IMR-90 (cell line): Measurements from ENCODE around the gene MAP1LC3B2. TPM values are rescaled to one million over a fixed set of nuclear protein-coding genes. Genes with fewer than 3 reads are reported as not detected.

Source experiments
- ATAC-seq: fragments of 200-7000 bp; cut with Tn5 transposase; 2 replicates; pipeline ENCODE4 v1.9.1; 2020; ENCODE audit warnings: low read depth, mild to moderate bottlenecking, moderate library complexity
- BruUV-seq: library from RNA; stranded (reverse); fragments of 400-500 nt; replicated peaks from 2 replicates; lab custom pipeline; 2021; lab: Mats Ljungman, UMichigan
- CTCF ChIA-PET: fragments of 300-600 bp; formaldehyde crosslinking; extraction: SDS; loops from one replicate; lab custom pipeline; 2021; ENCODE audit warnings: antibody characterized with exemption; lab: Yijun Ruan, JAX
- POLR2A ChIA-PET: fragments of 300-600 bp; sonication (Branson Sonifier 250); formaldehyde crosslinking; loops from one replicate; lab custom pipeline; 2022; ENCODE audit warnings: antibody characterized with exemption; ENCODE audit not compliant: unreplicated experiment; lab: Charles Lee
- DNase-seq: peaks from one replicate; pipeline ENCODE4 v3.0.0; 2013
- H2AFZ ChIP-seq: replicated peaks from 2 replicates; pipeline ENCODE3; 2013; ENCODE audit warnings: low read length, mild to moderate bottlenecking; ENCODE audit not compliant: poor library complexity
- H2AK5ac ChIP-seq: 2 replicates; pipeline ENCODE4 v1.6.1; 2013; ENCODE audit warnings: low read depth, low read length, inconsistent platforms
- H2AK9ac ChIP-seq: replicated peaks from 2 replicates; pipeline ENCODE3; 2013; ENCODE audit warnings: mild to moderate bottlenecking, low read depth, low read length, moderate library complexity; ENCODE audit not compliant: poor library complexity
- H2BK120ac ChIP-seq: 2 replicates; pipeline ENCODE4 v1.6.1; 2013; ENCODE audit warnings: low read depth, low read length, inconsistent platforms
- H2BK15ac ChIP-seq: 3 replicates; pipeline ENCODE4 v1.6.1; 2013; ENCODE audit warnings: low read depth, low read length, inconsistent platforms
- H2BK20ac ChIP-seq: 2 replicates; pipeline ENCODE4 v1.6.1; 2013; ENCODE audit warnings: low read depth, mild to moderate bottlenecking, inconsistent platforms, low read length, moderate library complexity
- H2BK5ac ChIP-seq: 2 replicates; pipeline ENCODE4 v1.6.1; 2013; ENCODE audit warnings: mild to moderate bottlenecking, low read depth, low read length, inconsistent platforms; ENCODE audit not compliant: poor library complexity, severe bottlenecking
- H3K14ac ChIP-seq: replicated peaks from 2 replicates; pipeline ENCODE4 v1.6.1; 2013; ENCODE audit warnings: low read depth, low read length, inconsistent platforms
- H3K18ac ChIP-seq: 2 replicates; pipeline ENCODE4 v1.6.1; 2013; ENCODE audit warnings: low read depth, low read length, control low read depth
- H3K23ac ChIP-seq: 2 replicates; pipeline ENCODE4 v1.6.1; 2013; ENCODE audit warnings: low read depth, low read length, inconsistent platforms
- H3K27ac ChIP-seq: 2 replicates; pipeline ENCODE4 v1.5.1; 2013; ENCODE audit warnings: mild to moderate bottlenecking, control low read depth, low read length; ENCODE audit not compliant: insufficient read depth
- H3K27me3 ChIP-seq: 2 replicates; pipeline ENCODE4 v1.6.1; 2013; ENCODE audit warnings: low read length; ENCODE audit not compliant: control insufficient read depth, insufficient read depth
- H3K36me3 ChIP-seq: 2 replicates; pipeline ENCODE4 v1.6.1; 2013; ENCODE audit warnings: low read length, mixed read lengths; ENCODE audit not compliant: control insufficient read depth, insufficient read depth
- H3K4ac ChIP-seq: 2 replicates; pipeline ENCODE4 v1.6.1; 2013; ENCODE audit warnings: low read depth, low read length, inconsistent platforms
- H3K4me1 ChIP-seq: 2 replicates; pipeline ENCODE4 v1.6.1; 2013; ENCODE audit warnings: low read length, mixed read lengths; ENCODE audit not compliant: control insufficient read depth, insufficient read depth
- H3K4me2 ChIP-seq: 2 replicates; pipeline ENCODE4 v1.6.1; 2013; ENCODE audit warnings: low read depth, mild to moderate bottlenecking, control low read depth, low read length, moderate library complexity
- H3K4me3 ChIP-seq: 2 replicates; pipeline ENCODE4 v1.5.1; 2013; ENCODE audit warnings: low read depth, mild to moderate bottlenecking, control low read depth, low read length, moderate library complexity; ENCODE audit not compliant: insufficient read depth
- H3K56ac ChIP-seq: 2 replicates; pipeline ENCODE4 v1.6.1; 2013; ENCODE audit warnings: low read length, inconsistent platforms; ENCODE audit not compliant: insufficient read depth; ENCODE audit errors: extremely low read depth
- H3K79me1 ChIP-seq, 2 experiments: 2 replicates each; pipeline ENCODE4 v1.6.1; 2013; ENCODE audit warnings: low read length in 2 of 2, inconsistent platforms in 1 of 2, low read depth in 1 of 2
- H3K9ac ChIP-seq: 2 replicates; pipeline ENCODE4 v1.6.1; 2013; ENCODE audit warnings: low read depth, low read length, control low read depth
- H3K9me1 ChIP-seq: 2 replicates; pipeline ENCODE4 v1.6.1; 2013; ENCODE audit warnings: low read length, inconsistent platforms; ENCODE audit not compliant: insufficient read depth
- H3K9me3 ChIP-seq: 2 replicates; pipeline ENCODE4 v1.6.1; 2013; ENCODE audit warnings: low read length; ENCODE audit not compliant: control insufficient read depth, insufficient read depth
- H4K20me1 ChIP-seq: 2 replicates; pipeline ENCODE4 v1.6.1; 2013; ENCODE audit warnings: low read length, inconsistent platforms; ENCODE audit not compliant: insufficient read depth
- H4K5ac ChIP-seq: 2 replicates; pipeline ENCODE4 v1.6.1; 2013; ENCODE audit warnings: mild to moderate bottlenecking, low read depth, low read length, control low read depth
- H4K8ac ChIP-seq, 2 experiments: 2 replicates each; pipeline ENCODE4 v1.6.1; 2013; ENCODE audit warnings: low read depth in 2 of 2, low read length in 2 of 2, control low read depth in 1 of 2, inconsistent platforms in 1 of 2
- H4K91ac ChIP-seq: 2 replicates; pipeline ENCODE4 v1.6.1; 2013; ENCODE audit warnings: low read depth, low read length, inconsistent platforms; ENCODE audit not compliant: insufficient read depth
- BHLHE40 ChIP-seq: fragments of 150-350 bp; IDR thresholded peaks from 2 replicates; pipeline ENCODE4 v1.6.1; 2016; ENCODE audit warnings: mild to moderate bottlenecking, low read depth, low read length
- CEBPB ChIP-seq: IDR thresholded peaks from 2 replicates; pipeline ENCODE4 v1.6.1; 2012; ENCODE audit warnings: low read depth, low read length, improper control_type of control experiment
- WGBS, 2 experiments: methylation state at CpG; one replicate each; pipeline versions ENCODE4 v1.1.5 to v1.1.7; 2013; ENCODE audit warnings: missing lambda C conversion rate in 2 of 2; ENCODE audit not compliant: insufficient read length in 1 of 2; ENCODE audit errors: extremely low coverage in 2 of 2; 5-methylcytosine and 5-hydroxymethylcytosine counted together
- dilution Hi-C: fragments of 300-500 bp; cut with HindIII; formaldehyde crosslinking; loops from one replicate; pipeline ENCODE4 v1.14.3; 2018; ENCODE audit warnings: low sequenced_read_pairs; ENCODE audit not compliant: unreplicated experiment
- in situ Hi-C: fragments of 300-500 bp; cut with MboI; formaldehyde crosslinking; loops from 3 replicates; pipeline ENCODE4 v1.14.3; 2019; ENCODE audit warnings: low sequenced_read_pairs, inconsistent platforms, mixed read lengths
- intact Hi-C: fragments of 100-400 bp; cut with micrococcal nuclease; formaldehyde crosslinking; loops from 2 replicates; pipeline ENCODE4 v1.10.0; 2022
- polyA plus RNA-seq, 3 experiments: library from polyadenylated mRNA; depleted of rRNA; stranded (reverse); fragments of >200 nt; gene quantifications; 2 replicates each; pipeline ENCODE4 v1.2.3, GENCODE V29; 2012; ENCODE audit warnings: low replicate concordance in 1 of 3
- total RNA-seq: library from RNA; depleted of rRNA; stranded (reverse); fragments of >200 nt; gene quantifications from 2 replicates; pipeline ENCODE4 v1.2.3, GENCODE V29; 2012

The MAP1LC3B2 gene
- total and polyA plus RNA-seq, 2 of the 4 experiments (the other 2 are of a cell fraction) = 1.4 TPM; not detected in 1

DNA sequence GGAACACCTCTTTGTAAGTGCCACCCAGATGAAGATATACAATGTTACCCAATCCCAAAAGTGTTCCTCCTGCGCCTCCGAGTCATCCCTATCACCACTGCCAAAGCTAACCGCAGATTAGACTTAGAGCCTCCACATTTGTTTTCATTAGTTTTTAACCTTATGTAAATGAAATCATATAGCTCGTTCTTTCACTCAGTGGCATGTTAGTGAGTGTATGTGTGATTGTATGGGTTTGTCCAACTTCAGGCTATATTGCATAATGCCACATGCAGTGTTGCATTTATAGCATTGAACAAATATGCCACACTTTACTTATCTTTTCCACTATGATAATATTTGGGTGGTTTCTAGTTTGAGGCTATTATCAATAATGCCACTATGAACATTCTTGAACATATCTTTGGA lies 18.0 kb downstream of the MAP1LC3B2 start:
- dilution Hi-C loops (no loop called here), intact Hi-C loops (loop anchor here (2.0 to 5.0 kb wide), 2 partner anchors 20 to 100 kb away; no protein-coding TSS in a partner anchor), in situ Hi-C loops (no loop called here)
- H2AK9ac ChIP-seq = no peak overlapping the region
- CTCF ChIA-PET = interaction anchor here (0.6 to 1.6 kb wide), 2 partner anchors 9 to 18 kb away, joined by 3 read pairs; no protein-coding TSS in a partner anchor
- no peak overlapping the region for H4K91ac ChIP-seq
- no peak overlapping the region for H2BK15ac ChIP-seq
- H3K36me3 ChIP-seq = no peaks in the 10 kb centered on the region
- no peak overlapping the region for H4K5ac ChIP-seq
- no peak overlapping the region for H2BK20ac ChIP-seq
- no peaks in the 10 kb centered on the region for H4K20me1 ChIP-seq
- no peaks in the 10 kb centered on the region for H3K9me1 ChIP-seq
- H3K4me2 ChIP-seq = no peak overlapping the region
- H3K27ac ChIP-seq = no peak overlapping the region
- no peak overlapping the region for H3K4ac ChIP-seq
- H3K9me3 ChIP-seq = peaks cover 2% of the 10 kb centered on the region; the same call in 1 of the 2 replicates
- TF ChIP-seq BHLHE40 (no peak), CEBPB (peak; percentile 68)
- POLR2A ChIA-PET = no interaction called here
- no peaks in the 10 kb centered on the region for H3K79me1 ChIP-seq
- H3K4me1 ChIP-seq = no peaks in the 10 kb centered on the region
- no peak overlapping the region for H2BK120ac ChIP-seq
- no peak overlapping the region for H3K56ac ChIP-seq
- H3K23ac ChIP-seq = no peak overlapping the region
- WGBS, 2 experiments = no CpG with 5 or more reads among the region's 4 CpGs
- ATAC-seq (no peak), DNase-seq (peak; percentile 41)
- H2AK5ac ChIP-seq = no peak overlapping the region
- no peak overlapping the region for H3K4me3 ChIP-seq
- no peak overlapping the region for H3K18ac ChIP-seq
- BruUV-seq = no TSS peak
- H3K27me3 ChIP-seq = no peaks in the 10 kb centered on the region
- H2BK5ac ChIP-seq = no peak overlapping the region
- no peak overlapping the region for H2AFZ ChIP-seq
- H4K8ac ChIP-seq = no peak overlapping the region
- no peak overlapping the region for H3K14ac ChIP-seq
- no peak overlapping the region for H3K9ac ChIP-seq
